SH-SY5Y (cell line): Measurements from ENCODE around the gene TASL.

Experiments
- GATA2 ChIP-seq: IDR thresholded peaks from 2 replicates; pipeline ENCODE4 v1.6.1; 2011; ENCODE audit warnings: mild to moderate bottlenecking, low read depth, low read length
- GATA3 ChIP-seq: IDR thresholded peaks from 2 replicates; pipeline ENCODE4 v1.6.1; 2011; ENCODE audit warnings: low read depth, mild to moderate bottlenecking, low read length, moderate library complexity

The TASL gene

GRCh38 chrX:30577362-30577991 is at the start of gene TASL:
Gene TASL, minus strand, starts transcription at chrX:30577766. Its CDS starts 17,411 bp downstream, at chrX:30560355.
- TF ChIP-seq GATA3, result no peak
- TF ChIP-seq GATA2, result no peak

- TF ChIP-seq GATA3 (no peak), GATA2 (no peak)
These were observed 48.8 kb upstream of the TASL start for GRCh38 chrX:30626402-30626801.

GRCh38 chrX:30622361-30622760 is 44.8 kb upstream of the TASL start:
- TF ChIP-seq GATA2 (no peak), GATA3 (no peak)

- TF ChIP-seq GATA3 (no peak), GATA2 (no peak)
These were observed 43.5 kb upstream of the TASL start for GRCh38 chrX:30620980-30621618.

GRCh38 chrX:30620125-30620524 is 42.6 kb upstream of the TASL start:
- no peak for TF ChIP-seq GATA2
- TF ChIP-seq GATA3, result no peak

- TF ChIP-seq GATA3, result no peak
- TF ChIP-seq GATA2, result no peak
These were observed 40.7 kb upstream of the TASL start for GRCh38 chrX:30618160-30618765.

GRCh38 chrX:30615229-30615628 is 37.7 kb upstream of the TASL start:
- TF ChIP-seq GATA3 (no peak), GATA2 (no peak)

- TF ChIP-seq GATA2, result no peak
- no peak for TF ChIP-seq GATA3
These were observed 36.2 kb upstream of the TASL start for GRCh38 chrX:30613721-30614120.

- TF ChIP-seq GATA3, result no peak
- no peak for TF ChIP-seq GATA2
These were observed 34.7 kb upstream of the TASL start for GRCh38 chrX:30612250-30612655.

- no peak for TF ChIP-seq GATA2
- TF ChIP-seq GATA3, result no peak
These were observed 32.5 kb upstream of the TASL start for GRCh38 chrX:30610026-30610425.

GRCh38 chrX:30607155-30607554 is 29.6 kb upstream of the TASL start:
- no peak for TF ChIP-seq GATA2

- TF ChIP-seq GATA2, result no peak
- no peak for TF ChIP-seq GATA3
These were observed 19.8 kb upstream of the TASL start for GRCh38 chrX:30597216-30598012.

GRCh38 chrX:30593440-30594200 is 16.1 kb upstream of the TASL start:
- TF ChIP-seq GATA2 (no peak), GATA3 (no peak)

- TF ChIP-seq GATA3, result no peak
- TF ChIP-seq GATA2, result no peak
These were observed 15.3 kb upstream of the TASL start for GRCh38 chrX:30592831-30593230.

GRCh38 chrX:30590368-30590767 is 12.8 kb upstream of the TASL start:
- TF ChIP-seq GATA2 (no peak), GATA3 (no peak)
